Measurements from ENCODE around the gene UIMC1.

DNA sequence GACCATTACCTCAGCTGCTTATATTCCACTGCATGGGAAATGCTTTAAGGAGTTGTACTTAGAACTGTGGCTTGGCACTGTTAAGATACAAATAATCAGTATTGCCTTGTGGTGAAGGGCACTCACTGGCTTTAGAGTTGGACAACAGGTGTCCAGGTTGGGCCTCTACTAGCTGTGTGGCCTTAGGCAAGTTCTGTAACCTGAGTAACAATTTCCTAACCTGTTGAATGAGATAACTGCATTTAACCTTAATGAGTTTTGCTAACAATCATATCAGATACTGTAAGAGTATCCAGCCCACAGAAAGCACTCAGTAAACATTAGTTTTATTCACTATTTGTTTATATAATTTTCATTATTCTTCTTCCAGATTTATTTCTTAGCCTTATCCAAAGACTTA, 90.2 kb downstream of the UIMC1 start:
- TF ChIP-seq GATA3 (IDR thresholded peaks at IDR 0.05; ENCODE audit: low read depth, low read length) (no peak), GATA2 (IDR thresholded peaks at IDR 0.05; ENCODE audit: low read depth, low read length) (no peak)
